Muscle of back (tissue), 11 donors: ENCODE data around the gene LTB4R. TPM values are rescaled to one million over a fixed set of nuclear protein-coding genes. Genes with fewer than 3 reads are reported as not detected.
A peak's percentile ranks its signal among the peaks of the same experiment; 100 is the strongest.

Source experiments
- DNase-seq, 3 donors: peaks; one replicate each; pipeline versions ENCODE4 v3.0.0 to v3.0.0-alpha.2; 2013
- polyA plus RNA-seq, 10 donors: library from polyadenylated mRNA; unstranded; fragments of 120-200 nt; gene quantifications; one replicate each; pipeline ENCODE4 v1.2.1, GENCODE V29; 2013; ENCODE audit not compliant: insufficient read length in 10 of 10

LTB4R gene
- polyA plus RNA-seq, 10 donors: 2.2 to 6.7 (median 3.6) TPM

DNA sequence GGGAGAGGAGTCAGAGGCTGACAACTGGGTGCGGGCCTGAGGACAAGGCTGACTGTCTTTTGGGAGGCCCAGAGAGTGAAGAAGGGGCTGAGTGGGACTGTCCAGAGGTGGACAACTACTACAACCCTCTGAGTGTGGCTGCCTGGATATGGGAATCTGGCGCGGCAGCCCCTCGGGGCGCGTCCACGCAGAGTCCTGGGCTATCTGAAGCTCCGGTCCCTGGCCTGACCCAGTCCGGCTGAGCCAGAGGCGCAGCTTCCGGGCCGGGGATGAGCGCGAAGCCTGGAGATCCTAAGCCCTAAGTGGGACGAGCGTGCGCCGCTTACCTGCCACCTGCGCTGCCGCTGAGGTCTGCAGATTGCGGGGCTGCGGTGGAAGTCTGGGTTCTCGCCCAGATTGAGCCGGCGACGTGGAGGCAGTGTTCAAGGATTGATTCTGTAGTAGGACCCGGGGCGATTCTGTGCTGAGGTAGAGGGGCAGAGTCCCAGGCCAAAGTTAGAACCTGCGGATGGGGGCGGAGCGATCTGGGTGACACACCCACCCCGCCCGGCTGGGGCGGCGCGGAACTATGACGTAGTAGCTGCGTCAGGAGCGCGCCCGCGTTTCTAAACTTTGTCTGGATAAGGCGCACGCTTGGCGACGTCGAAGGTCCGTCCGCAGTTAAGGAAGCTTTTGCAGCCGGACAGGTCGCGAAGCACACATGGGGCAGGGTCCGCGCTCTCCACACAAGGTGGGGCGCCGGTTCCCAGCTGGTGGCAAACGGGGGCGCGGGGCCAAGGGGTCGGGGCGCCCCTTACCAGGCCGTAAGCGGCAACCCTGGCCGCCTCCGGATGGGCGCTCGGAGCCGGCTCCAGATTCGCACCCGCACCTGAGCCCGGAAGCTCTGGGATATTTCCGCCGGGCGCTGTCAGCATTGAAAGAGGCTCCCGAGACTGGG is 11.8 kb upstream of the LTB4R start, which contains the start of the genes DHRS1 and NOP9:
Gene DHRS1, minus strand, starts transcription at position 526 of the 937 bp plus-strand sequence. CDS start 674 bp downstream, outside the sequence.
Gene NOP9, plus strand, starts transcription at position 596 of the 937 bp plus-strand sequence. Its CDS starts 105 bp downstream, at position 701.
- DNase-seq: peak; percentile 87 to 95 (median 93)

DNA sequence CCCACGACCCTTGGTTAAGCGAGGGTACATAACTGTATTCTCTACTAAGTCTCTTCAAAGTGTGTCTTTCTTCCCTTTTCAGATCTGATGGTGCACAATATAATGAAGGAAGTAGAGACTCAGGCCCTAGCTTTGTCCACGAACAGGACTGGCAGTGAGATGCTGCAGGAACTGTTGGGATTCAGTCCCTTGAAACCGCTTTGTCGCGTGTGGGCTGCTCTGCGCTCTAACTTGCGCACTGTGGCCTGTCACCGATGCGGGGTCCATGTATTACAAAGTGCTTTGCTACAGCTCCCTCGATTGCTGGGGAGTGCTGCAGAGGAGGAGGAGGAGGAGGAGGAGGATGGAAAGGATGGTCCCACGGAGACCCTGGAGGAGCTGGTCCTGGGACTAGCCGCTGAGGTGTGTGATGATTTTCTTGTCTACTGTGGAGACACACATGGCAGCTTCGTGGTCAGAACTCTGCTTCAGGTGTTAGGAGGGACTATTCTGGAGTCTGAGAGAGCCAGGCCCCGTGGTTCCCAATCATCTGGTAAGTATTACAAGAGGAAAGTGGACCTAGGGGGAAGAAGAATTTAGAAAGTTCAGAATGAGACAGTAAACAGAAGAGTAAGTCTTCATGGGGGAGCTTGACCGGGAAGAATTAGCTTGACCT is 10.8 kb upstream of the LTB4R start:
- no peak for DNase-seq

GRCh38 chr14:24304019-24304387 is 7.3 kb upstream of the LTB4R start:
- no peak for DNase-seq

DNA sequence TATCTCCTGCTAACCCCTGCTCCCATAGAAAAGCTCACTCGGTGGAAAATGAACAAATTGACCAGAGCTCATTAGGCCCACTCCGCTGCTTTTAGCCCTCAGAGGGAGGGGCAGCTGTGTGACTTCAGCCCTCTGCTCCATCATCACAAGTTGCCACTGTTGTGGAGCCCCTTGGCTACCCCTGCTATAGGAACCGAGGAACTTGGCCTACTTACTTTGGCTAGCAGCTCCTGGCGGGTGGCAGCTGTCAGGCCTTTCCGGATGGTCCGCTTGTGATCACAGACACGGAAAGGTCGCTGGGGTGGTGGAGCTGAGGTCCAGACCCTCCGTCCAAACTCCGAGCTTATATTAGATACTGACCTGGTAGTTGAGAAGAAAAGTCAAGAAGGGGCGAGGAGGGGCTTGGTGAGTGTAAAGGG is 4.1 kb upstream of the LTB4R start:
- no peak for DNase-seq

- DNase-seq: peak; percentile 38 to 73 (median 50)
Measured at GRCh38 chr14:24307575-24308341, 3.5 kb upstream of the LTB4R start, which contains the start of gene CIDEB. Gene CIDEB, minus strand, starts transcription at chr14:24307977. Its CDS starts 119 bp downstream, at chr14:24307858.

DNA sequence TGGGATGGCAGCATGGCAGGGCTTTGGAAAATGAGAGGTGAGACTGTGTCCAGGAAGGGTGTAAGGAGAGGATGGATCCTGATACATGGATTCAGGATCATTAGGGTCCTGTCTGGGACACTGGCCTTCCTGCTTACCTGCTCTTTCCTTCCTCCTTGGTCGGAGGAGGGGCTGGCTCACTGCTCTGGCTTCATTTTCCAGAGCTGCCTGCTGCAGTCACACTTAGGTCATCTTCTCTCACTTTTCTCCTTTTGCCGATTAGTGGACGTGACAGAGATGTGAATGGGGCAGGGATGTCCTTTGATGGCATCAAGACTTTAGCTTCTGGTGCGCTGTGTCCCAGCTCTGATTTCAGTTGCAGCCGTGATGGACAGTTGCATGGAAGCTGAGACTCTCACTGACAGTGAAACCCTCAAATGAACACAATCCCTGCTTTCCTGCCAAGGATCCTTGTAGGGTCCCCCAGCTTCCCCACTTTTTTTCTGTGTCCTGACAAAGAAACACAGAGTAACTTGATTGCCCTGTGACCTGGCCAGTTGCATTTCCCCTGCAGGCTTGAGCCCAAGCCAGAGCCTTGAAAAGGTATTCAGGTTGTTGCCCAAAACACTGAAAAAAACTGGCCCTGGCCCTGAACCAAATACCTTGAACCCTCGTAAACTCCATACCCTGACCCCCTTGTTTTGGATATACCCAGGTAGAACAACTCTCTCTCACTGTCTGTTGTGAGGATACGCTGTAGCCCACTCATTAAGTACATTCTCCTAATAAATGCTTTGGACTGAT is 2.8 kb upstream of the LTB4R start:
- DNase-seq: no peak

DNA sequence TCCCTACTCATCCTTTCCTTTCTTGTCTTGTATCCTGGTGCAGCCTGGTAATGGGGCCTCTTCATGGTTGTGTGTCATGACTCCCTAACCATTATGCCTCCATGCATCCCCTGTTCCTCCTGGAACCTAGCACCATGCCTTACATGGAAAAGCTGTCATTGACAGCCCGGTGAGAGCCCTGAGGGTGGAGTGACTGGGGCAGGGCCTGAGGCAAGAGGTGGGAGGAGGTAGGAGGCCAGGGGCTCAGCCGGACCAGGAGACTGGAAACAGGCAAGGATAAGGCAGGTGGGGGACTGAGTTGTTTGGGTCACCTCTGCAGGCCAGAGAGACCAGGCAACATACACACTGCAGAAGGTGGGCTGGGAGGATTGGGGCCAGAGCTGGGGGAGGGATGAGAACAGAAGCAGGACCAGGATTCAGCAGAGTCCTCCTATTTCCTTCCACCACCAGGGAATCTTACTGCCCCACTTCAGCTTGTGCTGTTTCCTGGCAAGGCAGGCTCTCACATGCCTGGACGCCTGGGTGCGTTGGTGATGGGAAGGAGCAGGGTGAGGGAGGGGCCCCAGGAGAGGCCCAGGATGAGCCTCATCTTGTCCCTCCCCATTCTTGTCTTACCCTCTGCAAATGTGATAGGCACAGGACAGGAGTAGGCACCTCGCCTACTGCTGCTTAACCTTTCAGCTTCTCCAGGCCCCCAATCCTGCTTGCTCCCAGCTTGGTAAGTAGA is 1.6 kb upstream of the LTB4R start, which contains the start of gene LTB4R2:
Gene LTB4R2, plus strand, starts transcription at position 603 of the 727 bp plus-strand sequence. CDS start 525 bp downstream, outside the sequence.
- DNase-seq: no peak

DNA sequence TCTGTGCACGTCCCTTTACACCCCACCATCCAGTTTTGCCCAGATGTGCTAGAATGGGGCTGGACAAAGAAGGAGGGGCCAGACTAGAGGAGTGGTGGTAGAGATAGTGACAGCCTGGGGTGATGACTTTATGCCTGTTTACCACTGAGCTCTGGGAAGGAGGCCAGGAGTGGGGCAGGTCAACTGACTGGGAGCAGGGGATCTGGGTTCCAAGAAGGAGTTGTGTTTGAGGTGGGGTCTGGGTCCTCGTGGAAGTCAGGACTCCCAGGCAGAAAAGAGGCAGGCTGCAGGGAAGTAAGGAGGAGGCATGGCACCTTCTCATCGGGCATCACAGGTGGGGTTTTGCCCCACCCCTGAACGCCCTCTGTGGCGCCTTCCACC is 1.0 kb upstream of the LTB4R start:
- no peak for DNase-seq

- DNase-seq: no peak
Measured at GRCh38 chr14:24311837-24312615, 724 bp downstream of the LTB4R start.

GRCh38 chr14:24312736-24313507 is 1.6 kb downstream of the LTB4R start:
- peak in 1 of 3 donors; percentile 54 for DNase-seq

GRCh38 chr14:24313913-24314312 is 2.6 kb downstream of the LTB4R start:
- no peak for DNase-seq

- DNase-seq: no peak
Measured at GRCh38 chr14:24314377-24315193, 3.3 kb downstream of the LTB4R start.

DNA sequence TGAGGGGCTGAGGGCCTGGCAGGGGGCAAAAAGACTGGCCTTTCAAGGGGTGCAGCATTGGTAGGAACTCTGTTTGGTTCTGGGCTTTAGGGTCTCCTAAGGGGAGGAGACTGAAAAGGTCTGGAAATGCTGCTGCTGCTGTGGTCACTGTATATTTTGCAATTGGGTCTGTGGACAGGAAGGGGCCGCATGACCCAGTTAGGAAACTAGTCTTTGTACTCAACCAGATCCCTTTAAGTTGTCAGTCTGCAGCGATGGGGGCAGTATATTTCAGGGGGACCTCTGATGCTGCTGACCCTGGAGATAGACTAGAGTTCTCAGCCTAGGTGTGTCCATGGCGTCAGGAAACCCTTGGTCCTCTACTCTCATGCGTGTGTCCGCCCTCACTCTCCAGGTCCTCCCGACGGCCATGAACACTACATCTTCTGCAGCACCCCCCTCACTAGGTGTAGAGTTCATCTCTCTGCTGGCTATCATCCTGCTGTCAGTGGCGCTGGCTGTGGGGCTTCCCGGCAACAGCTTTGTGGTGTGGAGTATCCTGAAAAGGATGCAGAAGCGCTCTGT is 4.0 kb downstream of the LTB4R start:
- DNase-seq: no peak

- DNase-seq: peak in 1 of 3 donors; percentile 60
Measured at GRCh38 chr14:24315807-24316596, 4.7 kb downstream of the LTB4R start.

- no peak for DNase-seq
Measured at GRCh38 chr14:24316597-24316950, 5.3 kb downstream of the LTB4R start.

GRCh38 chr14:24317141-24317928 is 6.0 kb downstream of the LTB4R start:
- no peak for DNase-seq
